Left colon (tissue), 2 donors: ENCODE measurements around the gene PPP1R8. TPM values are rescaled to one million over a fixed set of nuclear protein-coding genes. Genes with fewer than 3 reads are reported as not detected.
"Not testable (repeated sequence)": the region's sequence is repeated elsewhere in the genome, so short reads cannot be mapped to it uniquely, and the experiment has no call there.

Experiments
- ATAC-seq: fragments of 200-7000 bp; cut with Tn5 transposase; one replicate; pipeline ENCODE4 v1.9.1; 2020; ENCODE audit warnings: mild to moderate bottlenecking, moderate library complexity
- DNase-seq, 2 donors: peaks; one replicate each; pipeline ENCODE4 v3.0.0-alpha.2; 2020
- intact Hi-C, 2 donors: fragments of 100-400 bp; cut with DNase I in 1 of 2; cut with micrococcal nuclease in 1 of 2; formaldehyde crosslinking; loops; one replicate each; pipeline versions ENCODE4 v1.11.2 to v1.14.0; 2022; cut with DNase I, micrococcal nuclease
- total RNA-seq, 2 donors: library from RNA; stranded (reverse); fragmentation: NEBNext Ultra II Directional; extraction: Animal tissue kit (Norgen Biotek cat#: 25700); gene quantifications; one replicate each; pipeline ENCODE4 v1.2.1, GENCODE V29; 2021
- donor health status: DM: no; HTN: no; CAD: no.
- donor health status: DM: yes; HTN: yes; CAD: no.

PPP1R8 gene
- total RNA-seq, 2 donors from 2014 or later = 27.1 to 31.8 TPM

DNA sequence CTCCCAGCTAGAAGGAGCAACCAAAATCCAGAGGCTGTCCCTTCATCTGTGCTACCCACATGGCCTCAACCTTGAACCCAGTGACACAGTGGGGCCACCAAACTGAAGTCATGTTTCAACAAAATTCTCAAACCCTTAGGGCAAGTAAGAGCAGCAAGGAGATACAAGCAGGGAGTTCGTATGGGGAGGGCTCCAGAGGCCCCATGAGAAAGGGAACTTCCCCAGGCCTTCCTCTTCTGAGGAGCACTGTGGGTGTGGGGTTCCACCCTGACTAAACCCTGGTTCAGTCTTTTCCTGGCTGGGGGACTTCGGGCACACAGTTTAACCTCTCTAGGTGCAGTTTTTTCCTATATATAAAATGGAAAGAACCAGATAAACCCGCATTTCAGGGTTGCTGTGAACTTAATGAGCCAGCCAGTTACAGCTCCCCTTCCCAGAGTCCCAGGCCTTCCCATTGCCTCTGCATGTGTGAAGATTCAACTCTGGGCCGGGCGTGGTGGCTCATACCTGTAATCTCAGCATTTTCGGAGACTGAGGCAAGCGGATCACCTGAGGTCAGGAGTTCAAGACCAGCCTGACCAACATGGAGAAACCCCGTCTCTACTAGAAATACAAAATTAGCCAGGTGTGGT, 33.8 kb downstream of the PPP1R8 start:
- DNase-seq (no peak), ATAC-seq (no peak)
- intact Hi-C loops = loop anchor here in 1 of 2 donors (10.0 kb wide), 1 partner anchor 110 kb away; no protein-coding TSS in a partner anchor

GRCh38 chr1:27865821-27866220, 35.2 kb downstream of the PPP1R8 start:
- no peak for DNase-seq
- ATAC-seq = no peak
- intact Hi-C loops = loop anchor here in 1 of 2 donors (10.0 kb wide), 1 partner anchor 109 kb away; no protein-coding TSS in a partner anchor

GRCh38 chr1:27868556-27868931, 38.0 kb downstream of the PPP1R8 start:
- ATAC-seq (no peak), DNase-seq (no peak)
- intact Hi-C loops = loop anchor here in 1 of 2 donors (10.0 kb wide), 1 partner anchor 106 kb away; no protein-coding TSS in a partner anchor

- intact Hi-C loops = loop anchor here in 1 of 2 donors (10.0 kb wide), 1 partner anchor 106 kb away; no protein-coding TSS in a partner anchor
- peak; percentile 25 for ATAC-seq
- DNase-seq = peak in 1 of 2 donors; percentile 49
Observed at GRCh38 chr1:27868932-27869718, 38.5 kb downstream of the PPP1R8 start.

GRCh38 chr1:27869719-27870085, 39.1 kb downstream of the PPP1R8 start:
- intact Hi-C loops = loop anchor here in 1 of 2 donors (10.0 kb wide), 1 partner anchor 105 kb away; no protein-coding TSS in a partner anchor
- ATAC-seq (no peak), DNase-seq (no peak)

- intact Hi-C loops, ATAC-seq, DNase-seq: not testable (repeated sequence)
Observed at GRCh38 chr1:27871076-27871475, 40.5 kb downstream of the PPP1R8 start.

GRCh38 chr1:27872059-27872801, 41.6 kb downstream of the PPP1R8 start, which contains the start of gene THEMIS2:
Gene THEMIS2, plus strand, starts transcription at chr1:27872544. Its CDS starts 28 bp downstream, at chr1:27872572.
- intact Hi-C loops = no loop called here
- peak; percentile 57 to 82 for DNase-seq

GRCh38 chr1:27872802-27873551, 42.4 kb downstream of the PPP1R8 start:
- peak; percentile 47 for ATAC-seq
- no peak for DNase-seq
- intact Hi-C loops = no loop called here

More at GRCh38 chr1:27872059-27872801, 41.6 kb downstream of the PPP1R8 start, which contains the start of gene THEMIS2:
- ATAC-seq = peak; percentile 84

- DNase-seq = no peak
- intact Hi-C loops = no loop called here
- no peak for ATAC-seq
Observed at GRCh38 chr1:27873671-27874384, 43.2 kb downstream of the PPP1R8 start.

DNA sequence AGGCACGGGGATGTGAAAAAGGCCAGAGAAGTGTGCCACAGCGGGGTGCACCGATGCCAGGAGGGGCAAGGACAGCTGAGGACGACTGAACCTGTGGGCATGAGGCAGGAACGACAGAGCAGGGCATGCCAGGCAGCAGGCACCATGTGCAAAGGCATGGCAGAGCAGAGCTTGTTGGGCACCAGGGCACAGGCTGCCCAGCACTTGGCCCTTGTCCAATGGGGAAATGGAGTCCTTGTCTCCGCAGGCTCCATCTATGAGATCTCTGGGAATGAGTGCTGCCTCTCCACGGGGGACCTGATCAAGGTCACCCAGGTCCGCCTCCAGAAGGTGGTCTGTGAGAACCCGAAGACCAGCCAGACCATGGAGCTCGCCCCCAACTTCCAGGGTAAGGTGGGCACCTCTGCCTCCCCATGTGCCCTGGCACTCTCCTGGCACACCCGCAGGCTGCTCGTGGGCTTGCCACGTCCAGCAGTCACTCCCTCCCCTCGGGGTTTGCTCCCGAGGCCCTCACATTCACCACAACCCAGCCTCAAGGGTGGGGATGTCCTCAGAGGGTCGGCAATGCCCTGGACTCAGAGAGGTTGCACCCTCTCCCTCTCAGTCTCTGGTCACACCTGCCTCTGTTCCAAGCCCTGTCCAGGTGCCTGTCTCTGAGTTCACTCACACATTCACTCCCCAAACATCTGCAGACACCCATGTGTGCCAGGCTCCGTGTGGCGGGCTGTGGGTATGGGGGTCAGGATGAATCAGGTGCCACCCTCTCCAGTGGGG, 45.9 kb downstream of the PPP1R8 start:
- intact Hi-C loops = no loop called here
- no peak for DNase-seq
- no peak for ATAC-seq

DNA sequence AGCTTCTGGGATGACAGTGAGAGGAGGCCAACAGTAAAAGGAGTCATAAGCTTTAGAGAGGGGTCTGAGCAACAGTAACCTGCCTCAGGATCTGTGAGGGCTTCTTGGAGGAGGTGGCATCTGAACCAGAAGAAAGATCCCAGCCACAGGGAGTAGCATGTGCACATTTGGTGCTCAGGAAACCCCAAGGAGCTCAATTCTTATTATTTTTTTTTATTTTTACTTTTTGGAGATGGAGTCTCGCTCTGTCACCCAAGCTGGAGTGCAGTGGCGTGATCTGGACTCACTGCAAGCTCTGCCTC, 46.5 kb downstream of the PPP1R8 start:
- intact Hi-C loops = no loop called here
- no peak for ATAC-seq
- DNase-seq = no peak

DNA sequence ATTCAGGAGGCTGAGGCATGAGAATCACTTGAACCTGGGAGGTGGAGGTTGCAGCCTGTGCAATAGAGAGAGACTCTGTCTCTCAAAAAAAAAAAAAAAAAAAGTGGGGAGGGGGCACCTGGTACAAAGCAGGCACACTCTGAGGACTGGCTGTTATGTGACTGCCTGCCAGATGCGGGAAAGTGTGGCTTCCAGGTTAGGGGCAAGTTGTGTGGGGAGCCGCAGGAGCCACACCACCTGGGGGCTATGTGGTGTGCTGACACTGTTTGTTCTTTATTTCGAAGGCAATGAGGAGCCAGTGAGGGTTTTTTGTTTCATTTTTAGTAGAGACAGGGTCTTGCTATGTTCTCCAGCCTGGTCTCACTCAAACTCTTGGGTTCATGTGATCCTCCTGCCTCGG, 47.5 kb downstream of the PPP1R8 start:
- ATAC-seq (no peak), DNase-seq (no peak)
- intact Hi-C loops = no loop called here

- ATAC-seq (no peak), DNase-seq (no peak)
- intact Hi-C loops = no loop called here
Observed at GRCh38 chr1:27878787-27879335, 48.3 kb downstream of the PPP1R8 start.

- intact Hi-C loops = no loop called here
- no peak for ATAC-seq
- DNase-seq = no peak
Observed at GRCh38 chr1:27879374-27880082, 48.9 kb downstream of the PPP1R8 start.

GRCh38 chr1:27882543-27882903, 51.9 kb downstream of the PPP1R8 start:
- no peak for ATAC-seq

GRCh38 chr1:27883536-27883935, 53.0 kb downstream of the PPP1R8 start:
- ATAC-seq (no peak), DNase-seq (no peak)
- intact Hi-C loops = no loop called here

More at GRCh38 chr1:27882543-27882903, 51.9 kb downstream of the PPP1R8 start:
- DNase-seq = no peak
- intact Hi-C loops = no loop called here
